HG03135 (cell line): ENCODE measurements around the gene IVNS1ABP.
"Not testable (repeated sequence)": the region's sequence is repeated elsewhere in the genome, so short reads cannot be mapped to it uniquely, and the experiment has no call there.

Experiments
- ATAC-seq: cut with Tn5 transposase; IDR thresholded peaks from one replicate; pipeline ENCODE4 v1.9.1; 2021; ENCODE audit warnings: mild to moderate bottlenecking, moderate library complexity; ENCODE audit not compliant: unreplicated experiment

IVNS1ABP gene

GRCh38 chr1:185337246-185337645 is 20.2 kb upstream of the IVNS1ABP start:
- no peak for ATAC-seq

DNA sequence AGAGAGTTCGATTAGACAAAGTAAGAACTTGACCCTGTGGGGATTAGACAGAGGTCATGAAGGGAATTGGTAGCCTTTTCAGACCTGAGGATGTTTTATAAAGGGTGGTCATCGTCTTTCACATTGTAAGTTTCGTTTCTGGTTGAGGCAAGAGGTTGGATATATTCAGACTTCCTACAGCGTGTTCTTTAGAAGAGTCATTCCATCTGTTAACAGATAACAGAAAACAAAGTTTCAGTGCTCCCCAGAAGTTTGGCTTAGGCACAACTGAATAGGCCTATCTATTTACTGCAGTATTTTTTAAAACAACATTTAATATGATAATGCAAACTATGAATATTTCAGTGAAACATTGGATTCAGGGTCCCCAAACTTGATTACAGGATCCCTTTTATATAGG is 17.1 kb upstream of the IVNS1ABP start:
- ATAC-seq = no peak

GRCh38 chr1:185328255-185328654 is 11.2 kb upstream of the IVNS1ABP start:
- ATAC-seq = no peak

GRCh38 chr1:185325413-185325812 is 8.4 kb upstream of the IVNS1ABP start:
- no peak for ATAC-seq

- no peak for ATAC-seq
Measured at GRCh38 chr1:185324118-185324517, 7.1 kb upstream of the IVNS1ABP start.

DNA sequence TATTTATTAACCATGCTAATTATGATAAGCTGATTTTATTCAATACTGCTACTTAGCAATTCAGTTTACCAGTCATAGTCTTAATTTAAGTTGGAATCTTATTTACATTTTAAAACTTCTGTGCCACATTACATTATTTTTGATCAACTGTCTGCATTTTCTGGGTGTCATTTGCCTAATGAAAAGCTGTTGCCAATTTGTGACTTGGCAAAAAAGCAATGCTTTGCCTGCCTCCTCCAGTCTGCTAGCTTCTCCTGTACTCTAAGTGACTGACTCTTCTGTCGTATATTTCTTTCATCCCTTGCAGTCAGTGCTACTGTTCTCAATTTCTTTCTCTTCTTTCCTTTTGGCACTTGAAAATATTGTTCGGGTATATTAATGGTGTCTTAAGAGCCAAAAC is 5.6 kb upstream of the IVNS1ABP start:
- no peak for ATAC-seq

DNA sequence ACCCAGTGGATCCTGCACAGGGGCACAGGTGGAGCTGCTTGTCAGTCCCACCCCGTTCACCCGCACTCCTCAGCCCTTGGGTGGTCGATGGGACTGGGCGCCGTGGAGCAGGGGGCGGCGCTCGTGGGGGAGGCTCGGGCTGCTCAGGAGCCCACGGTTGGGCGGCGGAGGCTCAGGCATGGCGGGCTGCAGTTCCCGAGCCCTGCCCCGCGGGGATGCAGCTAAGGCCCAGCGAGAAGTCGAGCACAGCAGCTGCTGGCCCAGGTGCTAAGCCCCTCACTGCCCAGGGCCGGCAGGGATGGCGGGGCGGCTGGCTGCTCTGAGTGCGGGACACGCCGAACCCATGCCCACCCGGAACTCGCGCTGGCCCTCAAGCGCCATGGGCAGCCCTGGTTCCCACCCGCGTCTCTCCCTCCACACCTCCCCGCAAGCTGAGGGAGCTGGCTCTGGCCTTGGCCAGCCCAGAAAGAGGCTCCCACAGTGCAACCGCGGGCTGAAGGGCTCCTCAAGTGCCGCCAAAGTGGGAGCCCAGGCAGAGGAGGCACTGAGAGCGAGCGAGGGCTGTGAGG is 4.7 kb upstream of the IVNS1ABP start:
- ATAC-seq = not testable (repeated sequence)

- ATAC-seq = not testable (repeated sequence)
Measured at GRCh38 chr1:185321104-185321503, 4.1 kb upstream of the IVNS1ABP start.

GRCh38 chr1:185319139-185319475 is 2.1 kb upstream of the IVNS1ABP start:
- no peak for ATAC-seq

DNA sequence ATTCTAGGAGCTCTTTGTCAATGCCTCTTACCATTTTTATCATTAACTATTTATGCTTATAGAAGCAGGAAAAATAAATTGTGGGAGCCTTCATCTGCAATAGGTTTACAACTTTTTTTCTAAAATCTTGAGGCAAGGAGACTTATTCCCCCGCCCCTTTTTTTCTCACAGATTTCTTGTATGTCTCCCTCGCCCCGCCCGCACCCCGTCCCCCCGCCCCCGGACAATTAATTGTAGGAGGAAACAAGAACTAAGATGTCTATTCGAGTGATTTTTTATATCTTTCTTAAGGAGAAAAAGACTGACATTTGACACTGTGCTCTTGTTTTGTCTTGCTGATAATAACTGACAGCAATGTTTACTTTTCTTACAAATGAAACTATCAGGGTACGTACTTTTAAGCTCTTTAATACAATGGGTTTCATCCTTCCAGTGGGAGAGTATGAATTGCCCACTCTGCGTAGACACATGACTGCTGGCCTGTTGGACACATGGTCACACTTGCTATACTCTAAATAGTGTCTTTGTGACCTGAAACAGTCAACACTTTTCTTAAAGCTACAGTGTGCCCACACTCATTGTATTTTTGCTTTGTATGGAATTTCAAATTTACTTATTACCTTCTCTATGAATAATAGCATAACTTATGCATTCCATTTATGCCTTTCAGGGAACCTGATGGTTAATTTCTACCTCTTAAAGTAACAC is 1.5 kb upstream of the IVNS1ABP start:
- no peak for ATAC-seq

DNA sequence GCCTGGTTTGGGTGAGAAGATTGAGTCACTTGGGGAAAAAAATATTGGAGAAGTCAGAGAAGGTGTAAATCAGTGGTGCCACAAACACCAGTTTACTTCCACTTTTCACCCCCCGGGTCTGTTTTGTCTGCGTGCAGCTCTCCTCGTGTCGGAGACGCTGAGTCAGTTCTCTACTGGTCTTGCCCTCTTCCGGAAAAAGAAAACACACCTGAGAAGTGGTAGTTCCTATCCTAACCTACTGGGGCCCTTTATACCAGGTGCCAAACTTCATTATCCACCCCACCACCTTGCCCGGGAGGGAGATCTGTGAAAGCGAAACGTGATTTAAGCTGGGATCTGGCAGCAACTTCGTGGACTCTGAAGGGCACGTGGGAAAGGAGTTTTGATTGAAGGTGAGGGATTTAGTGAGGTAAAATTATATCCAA is 855 bp upstream of the IVNS1ABP start:
- ATAC-seq = peak; percentile 40

GRCh38 chr1:185316163-185317033 is 645 bp downstream of the IVNS1ABP start:
- peak; percentile 48 for ATAC-seq

DNA sequence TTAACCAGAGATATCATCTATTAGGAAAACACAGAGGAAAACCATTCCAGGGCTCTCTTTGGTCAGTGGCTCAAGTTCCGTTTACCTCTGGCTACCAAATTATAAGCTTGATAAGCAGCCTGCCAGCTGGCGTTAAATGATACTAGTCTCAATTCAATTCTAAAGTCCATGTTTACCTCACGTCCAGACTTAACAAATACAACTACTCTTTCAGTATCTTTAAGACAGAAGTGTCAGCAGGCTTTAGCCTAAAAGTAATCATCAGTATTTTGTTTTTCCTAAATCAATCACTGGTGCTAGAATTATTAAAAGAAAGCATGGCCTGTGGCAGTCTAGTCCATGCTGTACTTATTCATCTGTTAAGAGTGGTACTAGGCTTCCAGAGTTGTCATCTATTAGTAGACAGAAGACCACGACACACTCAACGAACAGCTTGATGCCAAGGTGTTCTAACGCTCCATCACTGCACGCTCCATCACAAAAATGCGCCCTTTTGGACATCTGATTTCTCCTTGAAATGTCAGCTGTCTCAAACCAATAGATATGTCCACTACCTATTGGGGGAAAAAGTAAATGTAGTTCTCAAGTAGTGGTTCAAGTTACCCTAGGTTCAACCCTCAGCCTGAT is 1.5 kb downstream of the IVNS1ABP start:
- ATAC-seq = peak; percentile 2

- no peak for ATAC-seq
Measured at GRCh38 chr1:185314411-185314810, 2.6 kb downstream of the IVNS1ABP start.

DNA sequence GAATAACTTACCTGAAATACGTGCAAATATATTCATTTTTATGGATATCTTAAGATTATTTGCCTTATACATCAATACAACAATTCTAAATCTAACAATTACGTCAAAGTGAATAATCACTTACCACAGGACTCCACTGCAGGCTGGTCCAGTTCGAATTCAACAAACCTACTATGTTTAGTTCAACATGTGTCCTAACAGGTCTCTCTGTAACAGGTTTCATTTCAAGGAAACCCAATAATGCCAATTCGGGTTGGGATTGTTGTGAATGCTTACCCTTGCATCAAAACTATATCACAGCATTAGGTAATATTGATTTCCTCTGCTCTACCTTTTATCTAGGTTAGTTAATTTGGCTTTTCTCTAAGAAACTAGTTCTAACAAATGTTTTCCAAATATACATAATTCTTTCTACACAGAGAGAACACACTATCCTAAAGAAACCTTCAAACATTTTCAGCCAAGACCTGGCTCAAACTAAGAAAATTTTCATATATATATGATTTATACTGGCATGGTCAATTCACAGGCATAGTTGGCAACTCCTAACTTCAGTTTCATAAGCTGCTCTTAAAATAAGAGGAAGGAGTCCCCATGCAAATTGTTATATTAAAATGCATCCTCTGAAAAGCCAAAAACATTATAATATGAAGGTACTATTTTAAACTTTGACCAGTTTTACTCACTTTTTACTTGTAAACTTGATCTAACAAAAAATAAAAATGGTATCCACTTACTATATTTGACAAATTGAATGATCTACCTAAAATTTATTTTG is 4.5 kb downstream of the IVNS1ABP start:
- no peak for ATAC-seq

DNA sequence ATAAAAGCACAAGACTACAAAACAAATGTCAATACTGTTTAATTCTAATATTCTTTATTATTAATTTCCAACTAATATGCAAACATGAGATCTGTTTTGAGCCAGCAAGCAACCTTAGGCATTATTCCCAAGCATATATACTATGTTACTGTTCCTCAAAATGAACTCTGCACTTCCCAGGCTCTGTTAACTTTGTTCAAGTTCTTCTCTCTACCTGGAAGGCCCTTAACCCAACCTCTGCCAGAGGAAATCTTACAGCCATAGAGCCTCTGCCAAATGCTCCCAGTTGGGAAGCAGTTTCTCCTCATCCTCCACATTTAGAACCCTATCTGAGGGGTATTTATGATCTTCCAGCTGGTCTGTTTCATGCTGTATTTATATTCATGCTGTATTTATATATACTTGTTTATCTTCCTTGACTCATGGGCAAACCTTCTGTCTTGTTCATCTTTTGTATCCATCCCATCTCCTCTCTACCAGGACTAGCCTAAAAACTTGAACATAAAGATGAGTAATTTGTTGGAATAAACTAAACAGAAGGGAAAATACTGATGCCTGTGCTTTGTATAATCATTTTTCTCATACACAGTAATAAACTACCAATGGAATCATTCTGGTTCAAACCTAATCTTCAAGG is 5.3 kb downstream of the IVNS1ABP start:
- no peak for ATAC-seq

- ATAC-seq = no peak
Measured at GRCh38 chr1:185309566-185309965, 7.5 kb downstream of the IVNS1ABP start.

GRCh38 chr1:185308126-185308525 is 8.9 kb downstream of the IVNS1ABP start:
- no peak for ATAC-seq

GRCh38 chr1:185305419-185305818 is 11.6 kb downstream of the IVNS1ABP start:
- no peak for ATAC-seq

DNA sequence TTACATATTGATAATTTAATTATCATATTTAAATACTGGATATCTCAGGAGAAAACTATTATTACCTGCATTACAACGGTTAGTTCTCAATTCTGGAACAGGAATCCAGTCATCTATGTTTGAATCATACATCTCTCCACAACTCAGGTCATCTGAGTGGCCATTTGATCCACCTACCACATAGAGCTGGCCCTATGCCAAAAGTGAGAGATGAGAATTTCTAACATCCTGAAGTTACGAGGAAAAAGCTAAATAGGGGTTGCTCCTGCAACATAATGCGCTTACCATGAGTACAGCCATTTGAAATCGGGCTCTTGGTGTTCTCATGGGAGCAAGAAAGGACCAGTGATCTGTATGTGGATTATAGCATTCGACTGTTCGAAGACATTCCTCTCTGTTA is 16.9 kb downstream of the IVNS1ABP start:
- no peak for ATAC-seq
